ENCODE measurements around the gene ITSN1. TPM values are rescaled to one million over a fixed set of nuclear protein-coding genes. Genes with fewer than 3 reads are reported as not detected.

ITSN1 gene
- total RNA-seq, 3 donors from 2014 or later (not counting 1 experiment from before 2014, with no cell fraction given), result 1.5 to 5.1 (median 2.7) TPM

DNA sequence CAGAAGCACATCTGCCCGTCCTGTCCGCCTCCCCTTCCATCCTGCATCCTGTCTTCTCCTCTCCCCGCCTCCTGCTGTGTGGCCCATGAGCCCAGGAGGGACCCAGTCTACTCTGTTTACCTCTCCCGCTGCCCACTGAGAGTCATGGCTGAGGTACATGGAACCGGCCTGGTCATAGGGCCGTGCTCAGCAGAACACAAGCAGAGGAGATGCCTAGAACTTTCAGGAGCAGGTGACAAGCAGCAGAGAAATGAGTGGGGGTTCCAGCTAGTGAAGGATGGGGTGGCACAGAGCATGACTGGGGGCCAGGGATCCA, 202.5 kb downstream of the ITSN1 start:
- Histone ChIP-seq H3K27me3 (ENCODE audit: control insufficient read depth, insufficient read depth, low read length) (no peaks in the 10 kb centered on the region), H3K4me3 (ENCODE audit: low read length) (no peak overlapping the region), H3K27ac (ENCODE audit: low read length) (no peak overlapping the region), H3K9me3 (ENCODE audit: control insufficient read depth, insufficient read depth, low read length) (no peaks in the 10 kb centered on the region), H3K4me1 (ENCODE audit: control insufficient read depth, insufficient read depth, low read length) (no peaks in the 10 kb centered on the region), H3K36me3 (ENCODE audit: control insufficient read depth, insufficient read depth, low read length) (no peaks in the 10 kb centered on the region)
- DNase-seq (no peak), ATAC-seq (no peak)
- WGBS (ENCODE audit: insufficient coverage), result 81% methylated on average over 6 of the region's 6 CpGs
- H3K9me3 Mint-ChIP-seq, result no peaks in the 10 kb centered on the region
- TF ChIP-seq, protein P1, sequence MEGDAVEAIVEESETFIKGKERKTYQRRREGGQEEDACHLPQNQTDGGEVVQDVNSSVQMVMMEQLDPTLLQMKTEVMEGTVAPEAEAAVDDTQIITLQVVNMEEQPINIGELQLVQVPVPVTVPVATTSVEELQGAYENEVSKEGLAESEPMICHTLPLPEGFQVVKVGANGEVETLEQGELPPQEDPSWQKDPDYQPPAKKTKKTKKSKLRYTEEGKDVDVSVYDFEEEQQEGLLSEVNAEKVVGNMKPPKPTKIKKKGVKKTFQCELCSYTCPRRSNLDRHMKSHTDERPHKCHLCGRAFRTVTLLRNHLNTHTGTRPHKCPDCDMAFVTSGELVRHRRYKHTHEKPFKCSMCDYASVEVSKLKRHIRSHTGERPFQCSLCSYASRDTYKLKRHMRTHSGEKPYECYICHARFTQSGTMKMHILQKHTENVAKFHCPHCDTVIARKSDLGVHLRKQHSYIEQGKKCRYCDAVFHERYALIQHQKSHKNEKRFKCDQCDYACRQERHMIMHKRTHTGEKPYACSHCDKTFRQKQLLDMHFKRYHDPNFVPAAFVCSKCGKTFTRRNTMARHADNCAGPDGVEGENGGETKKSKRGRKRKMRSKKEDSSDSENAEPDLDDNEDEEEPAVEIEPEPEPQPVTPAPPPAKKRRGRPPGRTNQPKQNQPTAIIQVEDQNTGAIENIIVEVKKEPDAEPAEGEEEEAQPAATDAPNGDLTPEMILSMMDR (IDR thresholded peaks at IDR 0.05), result no peak
- no peaks in the 10 kb centered on the region for H3K4me1 Mint-ChIP-seq
- no peaks in the 10 kb centered on the region for H3K36me3 Mint-ChIP-seq
- peaks cover 0 to 3% of the 10 kb centered on the region in 2 donors for H3K27me3 Mint-ChIP-seq (ENCODE audit: low read depth in 2 of 2)
- no peak overlapping the region for H3K4me3 Mint-ChIP-seq
- intact Hi-C loops (cut with micrococcal nuclease), result no loop called here
- no peak overlapping the region for H3K27ac Mint-ChIP-seq

DNA sequence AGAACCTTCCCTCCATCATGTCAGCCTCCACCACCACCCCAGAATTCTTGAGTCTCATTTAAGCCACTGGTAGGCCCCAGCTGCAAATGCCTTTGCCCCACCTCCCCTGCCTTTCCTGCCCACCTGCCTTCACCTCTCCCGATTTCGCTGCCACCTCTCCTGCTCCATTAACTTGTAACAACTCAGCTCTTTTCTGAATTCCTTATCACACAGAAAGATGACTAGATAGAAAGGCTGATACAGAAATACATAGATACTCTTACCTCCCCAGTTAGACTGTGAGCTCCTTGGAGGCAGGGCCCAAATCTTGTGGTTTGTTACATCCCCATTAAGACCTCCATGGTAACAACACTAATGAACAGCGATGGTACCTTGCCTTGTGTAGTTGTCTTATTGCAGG, 203.8 kb downstream of the ITSN1 start:
- Histone ChIP-seq H3K4me1 (ENCODE audit: control insufficient read depth, insufficient read depth, low read length) (no peaks in the 10 kb centered on the region), H3K36me3 (ENCODE audit: control insufficient read depth, insufficient read depth, low read length) (no peaks in the 10 kb centered on the region), H3K4me3 (ENCODE audit: low read length) (no peak overlapping the region), H3K9me3 (ENCODE audit: control insufficient read depth, insufficient read depth, low read length) (no peaks in the 10 kb centered on the region), H3K27ac (ENCODE audit: low read length) (no peak overlapping the region), H3K27me3 (ENCODE audit: control insufficient read depth, insufficient read depth, low read length) (no peaks in the 10 kb centered on the region)
- no peak overlapping the region for H3K27ac Mint-ChIP-seq
- H3K4me3 Mint-ChIP-seq, result no peak overlapping the region
- no peaks in the 10 kb centered on the region for H3K36me3 Mint-ChIP-seq
- H3K9me3 Mint-ChIP-seq, result no peaks in the 10 kb centered on the region
- WGBS (ENCODE audit: insufficient coverage), result 84% methylated on average over 3 of the region's 3 CpGs
- TF ChIP-seq, protein P1 (IDR thresholded peaks at IDR 0.05), result no peak
- no peaks in the 10 kb centered on the region for H3K4me1 Mint-ChIP-seq
- ATAC-seq (no peak), DNase-seq (no peak)
- intact Hi-C loops (cut with micrococcal nuclease), result no loop called here
- peaks cover 0 to 3% of the 10 kb centered on the region in 2 donors for H3K27me3 Mint-ChIP-seq (ENCODE audit: low read depth in 2 of 2)

DNA sequence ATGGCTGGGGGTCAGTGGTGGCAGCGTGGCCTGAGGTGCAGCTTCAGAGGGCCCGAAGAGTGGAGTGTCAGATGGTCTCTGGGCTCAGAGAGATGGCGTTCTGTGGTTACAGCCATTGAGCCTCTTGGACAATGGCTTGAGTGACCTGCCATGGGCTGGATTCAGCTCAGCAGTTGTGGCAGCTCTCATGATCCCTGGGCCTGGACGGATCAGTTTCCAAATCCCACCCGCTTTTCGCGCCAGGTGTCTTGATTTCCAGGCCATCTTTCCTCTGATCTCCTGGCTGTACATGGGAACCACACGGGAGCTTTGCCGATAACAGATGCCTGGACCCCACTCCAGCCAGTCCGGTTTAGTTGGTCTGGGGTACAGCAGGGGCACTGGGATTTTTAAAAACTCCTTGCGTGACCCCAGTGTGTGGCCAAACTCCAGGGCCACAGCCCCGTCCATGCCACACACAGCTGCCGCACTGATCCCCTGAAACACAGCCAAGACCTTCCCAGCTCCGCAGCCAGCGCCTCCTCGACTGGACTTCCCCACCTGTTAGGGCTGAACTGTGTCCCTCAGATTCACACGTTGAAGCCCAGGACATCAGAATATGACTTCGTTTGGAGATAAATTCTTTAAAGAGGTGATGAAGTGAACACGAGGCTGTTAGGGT, 205.4 kb downstream of the ITSN1 start:
- no peak for DNase-seq
- WGBS (ENCODE audit: insufficient coverage), result 92% methylated on average over 19 of the region's 19 CpGs
- ATAC-seq, result no peak
- Mint-ChIP-seq H3K36me3 (no peaks in the 10 kb centered on the region), H3K9me3 (no peaks in the 10 kb centered on the region), H3K4me3 (no peak overlapping the region), H3K27ac (no peak overlapping the region), H3K4me1 (no peaks in the 10 kb centered on the region), H3K27me3 (ENCODE audit: low read depth in 2 of 2) (peaks cover 0 to 3% of the 10 kb centered on the region in 2 donors)
- no peaks in the 10 kb centered on the region for H3K36me3 ChIP-seq (ENCODE audit: control insufficient read depth, insufficient read depth, low read length)
- H3K27ac ChIP-seq (ENCODE audit: low read length), result no peak overlapping the region
- TF ChIP-seq, protein P1 (IDR thresholded peaks at IDR 0.05), result no peak
- no peaks in the 10 kb centered on the region for H3K9me3 ChIP-seq (ENCODE audit: control insufficient read depth, insufficient read depth, low read length)
- no peaks in the 10 kb centered on the region for H3K4me1 ChIP-seq (ENCODE audit: control insufficient read depth, insufficient read depth, low read length)
- H3K27me3 ChIP-seq (ENCODE audit: control insufficient read depth, insufficient read depth, low read length), result no peaks in the 10 kb centered on the region
- intact Hi-C loops (cut with micrococcal nuclease), result no loop called here
- H3K4me3 ChIP-seq (ENCODE audit: low read length), result no peak overlapping the region
